NB4 (cell line): ENCODE data around the gene MAGOHB.
"Not testable (repeated sequence)": the region's sequence is repeated elsewhere in the genome, so short reads cannot be mapped to it uniquely, and the experiment has no call there.

Experiments used
- DNase-seq: peaks from one replicate; pipeline ENCODE4 v3.0.0; 2010; ENCODE audit warnings: low read depth
- H3K4me3 ChIP-seq: one replicate; pipeline ENCODE4 v1.5.1; 2011; ENCODE audit warnings: mild to moderate bottlenecking, low read depth, low read length, moderate library complexity
- MAX ChIP-seq: IDR thresholded peaks from 2 replicates; pipeline ENCODE4 v1.6.1; 2011; ENCODE audit warnings: low read depth, low read length
- MYC ChIP-seq: IDR thresholded peaks from 2 replicates; pipeline ENCODE4 v1.6.1; 2011; ENCODE audit warnings: low read depth, low read length
- POLR2A ChIP-seq: IDR thresholded peaks from 2 replicates; pipeline ENCODE4 v1.6.1; 2011; ENCODE audit warnings: mild to moderate bottlenecking; ENCODE audit not compliant: insufficient read length; ENCODE audit errors: extremely low read depth
- TF ChIP-seq, protein P1 (sequence below): IDR thresholded peaks from one replicate; pipeline ENCODE4 v1.5.1; 2012; ENCODE audit warnings: low read depth, low read length

Gene MAGOHB

DNA sequence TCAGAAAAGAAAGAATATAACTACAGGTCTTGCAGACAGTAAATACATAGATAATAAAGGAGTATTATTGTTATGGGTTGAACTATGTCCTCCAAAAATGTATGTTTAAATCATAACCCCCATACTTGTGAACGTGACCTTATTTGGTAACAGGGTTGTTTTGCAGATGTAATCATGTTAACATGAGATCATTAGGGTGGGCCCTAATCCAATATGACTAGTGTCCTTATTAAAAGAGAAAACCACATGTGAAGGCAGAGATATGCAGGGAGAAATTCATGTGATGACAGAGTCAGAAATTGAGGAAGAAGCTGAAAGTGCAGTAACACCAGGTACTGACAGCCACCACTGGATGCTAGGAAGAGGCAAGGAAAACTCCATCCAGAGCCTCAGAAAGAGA, 29.0 kb downstream of the MAGOHB start:
- no peak overlapping the region for H3K4me3 ChIP-seq
- TF ChIP-seq, protein P1, sequence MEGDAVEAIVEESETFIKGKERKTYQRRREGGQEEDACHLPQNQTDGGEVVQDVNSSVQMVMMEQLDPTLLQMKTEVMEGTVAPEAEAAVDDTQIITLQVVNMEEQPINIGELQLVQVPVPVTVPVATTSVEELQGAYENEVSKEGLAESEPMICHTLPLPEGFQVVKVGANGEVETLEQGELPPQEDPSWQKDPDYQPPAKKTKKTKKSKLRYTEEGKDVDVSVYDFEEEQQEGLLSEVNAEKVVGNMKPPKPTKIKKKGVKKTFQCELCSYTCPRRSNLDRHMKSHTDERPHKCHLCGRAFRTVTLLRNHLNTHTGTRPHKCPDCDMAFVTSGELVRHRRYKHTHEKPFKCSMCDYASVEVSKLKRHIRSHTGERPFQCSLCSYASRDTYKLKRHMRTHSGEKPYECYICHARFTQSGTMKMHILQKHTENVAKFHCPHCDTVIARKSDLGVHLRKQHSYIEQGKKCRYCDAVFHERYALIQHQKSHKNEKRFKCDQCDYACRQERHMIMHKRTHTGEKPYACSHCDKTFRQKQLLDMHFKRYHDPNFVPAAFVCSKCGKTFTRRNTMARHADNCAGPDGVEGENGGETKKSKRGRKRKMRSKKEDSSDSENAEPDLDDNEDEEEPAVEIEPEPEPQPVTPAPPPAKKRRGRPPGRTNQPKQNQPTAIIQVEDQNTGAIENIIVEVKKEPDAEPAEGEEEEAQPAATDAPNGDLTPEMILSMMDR = no peak
- TF ChIP-seq MAX (no peak), MYC (no peak), POLR2A (no peak)
- DNase-seq = no peak

DNA sequence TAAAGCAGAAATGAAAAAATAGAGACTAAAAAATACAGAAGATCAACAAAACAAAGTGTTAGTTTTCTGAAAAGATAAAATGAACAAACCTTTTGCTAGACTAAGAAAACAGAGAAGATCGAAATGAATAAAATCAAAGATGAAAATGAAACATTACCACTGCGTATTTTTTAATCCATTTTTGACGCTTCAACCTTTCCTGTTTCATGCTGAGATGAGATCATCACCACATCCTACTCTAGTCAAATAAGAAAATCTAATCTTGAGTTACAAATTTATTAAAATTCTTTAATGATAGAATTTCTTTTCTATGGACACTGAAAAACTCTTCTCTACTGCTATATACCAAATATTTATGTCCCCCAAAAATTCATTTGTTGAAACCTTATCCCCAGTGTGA, 30.7 kb downstream of the MAGOHB start:
- TF ChIP-seq MAX (no peak), MYC (no peak), POLR2A (no peak)
- TF ChIP-seq, protein P1 = no peak
- DNase-seq = no peak
- H3K4me3 ChIP-seq = no peak overlapping the region

- not testable (repeated sequence) for H3K4me3 ChIP-seq, DNase-seq
Measured at GRCh38 chr12:10582133-10582532, 31.3 kb downstream of the MAGOHB start.

DNA sequence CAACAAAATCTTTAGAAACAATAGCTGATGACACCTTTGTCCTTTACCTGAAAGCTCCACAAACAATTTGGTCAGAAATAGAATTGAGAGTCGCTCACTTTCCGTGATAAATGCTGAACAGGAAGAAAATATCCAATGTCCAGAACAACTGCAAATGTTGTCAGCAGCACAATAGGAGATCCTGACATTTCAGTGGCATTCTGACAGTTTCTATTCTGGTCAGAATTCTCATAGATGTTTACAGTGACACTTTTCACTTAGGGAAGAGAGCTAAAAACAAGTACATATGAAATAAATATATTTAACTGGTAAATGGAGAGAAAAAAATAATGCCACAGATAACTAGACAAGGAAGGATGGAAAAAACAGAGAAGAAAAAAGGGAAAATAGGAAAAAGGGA, 39.1 kb downstream of the MAGOHB start:
- DNase-seq = no peak
- no peak overlapping the region for H3K4me3 ChIP-seq
- TF ChIP-seq MAX = no peak
- TF ChIP-seq MYC = no peak
- TF ChIP-seq, protein P1 = no peak
- TF ChIP-seq POLR2A = no peak

DNA sequence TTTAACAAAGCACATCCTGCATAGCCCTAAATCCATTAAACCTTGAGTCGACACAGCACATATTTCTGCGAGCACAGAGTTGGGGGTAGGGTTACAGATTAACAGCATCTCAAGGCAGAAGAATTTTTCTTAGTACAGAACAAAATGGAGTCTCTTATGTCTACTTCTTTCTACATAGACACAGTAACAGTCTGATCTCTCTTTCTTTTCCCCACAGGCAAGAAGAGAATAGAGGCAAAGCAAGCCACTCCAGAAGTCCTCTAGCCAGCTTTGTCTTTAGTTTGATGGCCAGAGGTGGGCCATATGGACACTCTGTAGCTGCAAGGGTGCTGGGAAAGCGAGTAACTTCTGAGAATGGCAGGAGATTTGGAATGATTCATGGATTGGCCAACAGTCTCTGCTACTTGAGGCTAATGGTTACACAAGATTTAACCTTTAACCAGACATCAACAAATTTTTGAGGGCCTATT, 41.4 kb downstream of the MAGOHB start:
- DNase-seq, H3K4me3 ChIP-seq: not testable (repeated sequence)

DNA sequence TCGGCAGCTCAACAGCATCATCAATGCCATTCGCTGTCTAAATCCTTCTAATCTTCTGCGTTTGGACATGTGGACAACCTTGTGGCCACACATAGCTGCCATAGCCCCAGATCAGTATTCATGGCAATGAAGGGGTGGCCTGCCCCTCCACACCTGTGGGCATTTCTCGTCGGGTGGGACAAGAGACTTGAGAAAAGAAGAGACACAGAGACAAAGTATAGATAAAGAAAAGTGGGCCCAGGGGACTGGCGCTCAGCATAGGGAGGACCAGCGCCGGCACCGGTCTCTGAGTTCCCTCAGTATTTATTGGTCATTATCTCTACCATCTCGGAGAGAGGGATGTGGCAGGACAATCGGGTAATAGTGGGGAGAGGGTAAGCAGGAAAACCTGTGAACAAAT, 42.3 kb downstream of the MAGOHB start:
- H3K4me3 ChIP-seq = no peak overlapping the region
- TF ChIP-seq MYC = no peak
- TF ChIP-seq POLR2A = no peak
- TF ChIP-seq, protein P1 = no peak
- no peak for TF ChIP-seq MAX
- no peak for DNase-seq

DNA sequence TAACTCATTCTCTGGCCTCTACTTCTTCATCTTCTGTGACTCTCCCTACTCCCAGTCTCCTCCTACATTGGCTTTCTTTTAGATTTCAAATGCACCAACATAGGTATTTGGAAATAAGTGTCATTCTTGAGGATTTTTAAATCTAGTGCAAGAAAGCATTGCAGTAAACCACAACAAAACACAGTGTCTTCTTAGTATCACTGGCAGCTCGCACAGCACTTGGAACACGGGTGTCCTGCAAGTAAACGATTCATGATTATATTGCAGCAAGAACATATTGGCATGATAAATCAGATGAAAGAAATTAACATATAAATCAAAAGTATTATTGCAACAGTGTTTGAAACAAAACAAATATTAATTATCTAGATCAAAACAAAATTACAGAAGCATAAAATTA, 45.6 kb downstream of the MAGOHB start:
- TF ChIP-seq MAX = no peak
- TF ChIP-seq MYC = no peak
- TF ChIP-seq POLR2A = no peak
- TF ChIP-seq, protein P1 = no peak
- no peak for DNase-seq
- no peak overlapping the region for H3K4me3 ChIP-seq
